GM12878 (cell line): Measurements from ENCODE around the gene HMCES.

ENCODE experiments used
- RAD21 ChIP-seq: IDR thresholded peaks from 2 replicates; pipeline ENCODE4 v1.6.1; 2011; ENCODE audit warnings: mild to moderate bottlenecking, low read depth, low read length, moderate library complexity; ENCODE audit not compliant: insufficient read depth
- RELA ChIP-seq: fragments of 450-650 bp; IDR thresholded peaks from 2 replicates; pipeline ENCODE4 v1.8.0; 2014; ENCODE audit warnings: borderline replicate concordance; ENCODE audit not compliant: partially characterized antibody
- SIN3A ChIP-seq: IDR thresholded peaks from 2 replicates; pipeline ENCODE4 v1.6.1; 2012; ENCODE audit warnings: low read depth, low read length, improper control_type of control experiment
- TCF3 ChIP-seq: IDR thresholded peaks from 2 replicates; pipeline ENCODE4 v1.6.1; 2012; ENCODE audit warnings: low read depth, mild to moderate bottlenecking, low read length, borderline replicate concordance; ENCODE audit not compliant: insufficient read depth
- TF ChIP-seq, protein P1 (sequence below): fragments of 450-650 bp; IDR thresholded peaks from 2 replicates; pipeline ENCODE4 v1.6.1; 2017; ENCODE audit warnings: mild to moderate bottlenecking

DNA sequence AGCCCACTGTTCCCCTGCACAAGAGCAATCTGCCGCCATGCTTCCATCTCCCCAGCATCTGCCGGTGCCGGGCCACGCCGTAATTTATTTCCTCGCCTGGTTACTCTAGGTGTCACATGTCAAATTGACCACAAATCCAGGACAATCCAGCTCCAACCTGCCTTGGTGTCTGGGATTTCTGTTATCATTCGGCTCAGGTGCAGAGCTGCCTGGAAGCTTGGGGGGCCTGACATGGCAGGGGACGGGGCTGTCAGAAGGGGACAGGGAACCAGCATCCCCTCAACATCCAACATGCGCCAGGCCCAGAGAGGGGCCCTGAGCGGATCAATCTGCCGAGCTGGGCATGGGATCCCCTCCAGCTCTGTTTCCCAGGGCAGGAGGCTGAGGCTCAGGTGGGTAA is 47.9 kb downstream of the HMCES start:
- TF ChIP-seq RAD21 (no peak), RELA (no peak), TCF3 (no peak), SIN3A (no peak)
- TF ChIP-seq, protein P1, sequence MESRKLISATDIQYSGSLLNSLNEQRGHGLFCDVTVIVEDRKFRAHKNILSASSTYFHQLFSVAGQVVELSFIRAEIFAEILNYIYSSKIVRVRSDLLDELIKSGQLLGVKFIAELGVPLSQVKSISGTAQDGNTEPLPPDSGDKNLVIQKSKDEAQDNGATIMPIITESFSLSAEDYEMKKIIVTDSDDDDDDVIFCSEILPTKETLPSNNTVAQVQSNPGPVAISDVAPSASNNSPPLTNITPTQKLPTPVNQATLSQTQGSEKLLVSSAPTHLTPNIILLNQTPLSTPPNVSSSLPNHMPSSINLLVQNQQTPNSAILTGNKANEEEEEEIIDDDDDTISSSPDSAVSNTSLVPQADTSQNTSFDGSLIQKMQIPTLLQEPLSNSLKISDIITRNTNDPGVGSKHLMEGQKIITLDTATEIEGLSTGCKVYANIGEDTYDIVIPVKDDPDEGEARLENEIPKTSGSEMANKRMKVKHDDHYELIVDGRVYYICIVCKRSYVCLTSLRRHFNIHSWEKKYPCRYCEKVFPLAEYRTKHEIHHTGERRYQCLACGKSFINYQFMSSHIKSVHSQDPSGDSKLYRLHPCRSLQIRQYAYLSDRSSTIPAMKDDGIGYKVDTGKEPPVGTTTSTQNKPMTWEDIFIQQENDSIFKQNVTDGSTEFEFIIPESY, result no peak
